ENCODE data around the gene NFE2L3. TPM values are rescaled to one million over a fixed set of nuclear protein-coding genes. Genes with fewer than 3 reads are reported as not detected.
"Not testable (repeated sequence)": the region's sequence is repeated elsewhere in the genome, so short reads cannot be mapped to it uniquely, and the experiment has no call there.

NFE2L3 gene
- total RNA-seq, 1 experiment from 2014 or later, result 12.4 TPM

DNA sequence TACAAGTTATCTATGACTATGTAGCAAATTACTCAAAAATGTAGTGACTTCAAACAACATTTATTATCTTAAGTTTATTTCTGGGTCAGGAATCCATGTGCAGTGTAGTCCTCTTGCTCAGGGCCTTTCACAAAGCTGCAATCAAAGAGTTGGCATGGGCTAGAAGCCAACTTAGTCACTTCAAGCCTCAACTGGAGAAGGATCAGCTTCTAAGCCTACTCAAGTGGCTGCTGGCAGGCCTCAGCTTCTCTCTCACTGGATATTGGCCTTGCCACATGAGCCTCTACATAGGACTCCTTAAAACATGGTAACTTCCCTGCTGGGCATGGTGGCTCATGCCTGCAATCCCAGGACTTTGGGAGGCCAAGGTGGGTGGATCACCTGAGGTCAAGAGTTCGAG, 5.0 kb upstream of the NFE2L3 start:
- DNase-seq (ENCODE audit: extremely low read depth, low read depth), result no peak

DNA sequence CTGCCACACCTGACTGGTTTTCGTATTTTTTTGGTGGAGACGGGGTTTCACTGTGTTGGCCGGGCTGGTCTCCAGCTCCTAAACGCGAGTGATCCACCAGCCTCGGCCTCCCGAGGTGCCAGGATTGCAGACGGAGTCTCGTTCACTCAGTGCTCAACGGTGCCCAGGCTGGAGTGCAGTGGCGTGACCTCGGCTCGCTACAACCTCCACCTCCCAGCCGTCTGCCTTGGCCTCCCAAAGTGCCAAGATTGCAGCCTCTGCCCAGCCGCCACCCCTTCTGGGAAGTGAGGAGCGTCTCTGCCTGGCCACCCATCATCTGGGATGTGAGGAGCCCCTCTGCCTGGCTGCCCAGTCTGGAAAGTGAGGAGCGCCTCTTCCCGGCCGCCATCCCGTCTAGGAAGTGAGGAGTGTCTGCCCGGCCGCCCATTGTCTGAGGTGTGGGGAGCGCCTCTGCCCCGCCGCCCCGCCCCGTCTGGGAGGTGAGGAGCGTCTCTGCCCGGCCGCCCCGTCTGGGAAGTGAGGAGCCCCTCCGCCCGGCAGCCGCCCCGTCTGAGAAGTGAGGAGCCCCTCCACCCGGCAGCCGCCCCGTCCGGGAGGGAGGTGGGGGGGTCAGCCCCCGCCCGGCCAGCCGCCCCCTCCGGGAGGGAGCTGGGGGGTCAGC, 4.2 kb upstream of the NFE2L3 start:
- DNase-seq (ENCODE audit: extremely low read depth, low read depth), result not testable (repeated sequence)

DNA sequence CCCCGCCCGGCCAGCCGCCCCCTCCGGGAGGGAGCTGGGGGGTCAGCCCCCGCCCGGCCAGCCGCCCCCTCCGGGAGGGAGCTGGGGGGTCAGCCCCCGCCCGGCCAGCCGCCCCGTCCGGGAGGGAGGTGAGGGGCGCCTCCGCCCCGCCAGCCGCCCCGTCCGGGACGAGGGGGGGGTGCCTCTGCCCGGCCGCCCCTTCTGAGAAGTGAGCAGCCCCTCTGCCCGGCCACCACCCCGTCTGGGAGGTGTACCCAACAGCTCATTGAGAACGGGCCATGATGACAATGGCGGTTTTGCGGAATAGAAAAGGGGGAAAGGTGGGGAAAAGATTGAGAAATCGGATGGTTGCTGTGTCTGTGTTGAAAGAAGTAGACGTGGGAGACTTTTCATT, 3.7 kb upstream of the NFE2L3 start:
- not testable (repeated sequence) for DNase-seq (ENCODE audit: extremely low read depth, low read depth)

- no peak for DNase-seq (ENCODE audit: extremely low read depth, low read depth)
Observed at GRCh38 chr7:26149391-26149977, 2.5 kb upstream of the NFE2L3 start.

- no peak for DNase-seq (ENCODE audit: extremely low read depth, low read depth)
Observed at GRCh38 chr7:26151096-26151495, 902 bp upstream of the NFE2L3 start.

DNA sequence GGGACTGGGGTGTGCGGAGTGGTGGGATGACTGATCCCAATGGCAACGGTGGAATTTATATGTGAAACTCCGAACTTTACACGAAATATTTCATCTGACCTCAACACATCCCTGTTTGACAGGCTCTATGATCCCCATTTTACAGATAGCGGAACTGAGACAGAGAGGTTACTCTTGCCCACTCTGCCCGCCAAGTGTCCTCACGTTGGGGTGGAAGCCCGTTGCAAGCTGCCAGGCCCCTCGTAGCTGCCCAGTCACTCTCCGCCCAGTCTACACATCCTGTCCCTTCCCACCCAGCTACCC, 397 bp upstream of the NFE2L3 start:
- no peak for DNase-seq (ENCODE audit: extremely low read depth, low read depth)

GRCh38 chr7:26152782-26153240, 813 bp downstream of the NFE2L3 start:
- DNase-seq (ENCODE audit: extremely low read depth, low read depth), result not testable (repeated sequence)

- no peak for DNase-seq (ENCODE audit: extremely low read depth, low read depth)
Observed at GRCh38 chr7:26153241-26153822, 1.3 kb downstream of the NFE2L3 start.

DNA sequence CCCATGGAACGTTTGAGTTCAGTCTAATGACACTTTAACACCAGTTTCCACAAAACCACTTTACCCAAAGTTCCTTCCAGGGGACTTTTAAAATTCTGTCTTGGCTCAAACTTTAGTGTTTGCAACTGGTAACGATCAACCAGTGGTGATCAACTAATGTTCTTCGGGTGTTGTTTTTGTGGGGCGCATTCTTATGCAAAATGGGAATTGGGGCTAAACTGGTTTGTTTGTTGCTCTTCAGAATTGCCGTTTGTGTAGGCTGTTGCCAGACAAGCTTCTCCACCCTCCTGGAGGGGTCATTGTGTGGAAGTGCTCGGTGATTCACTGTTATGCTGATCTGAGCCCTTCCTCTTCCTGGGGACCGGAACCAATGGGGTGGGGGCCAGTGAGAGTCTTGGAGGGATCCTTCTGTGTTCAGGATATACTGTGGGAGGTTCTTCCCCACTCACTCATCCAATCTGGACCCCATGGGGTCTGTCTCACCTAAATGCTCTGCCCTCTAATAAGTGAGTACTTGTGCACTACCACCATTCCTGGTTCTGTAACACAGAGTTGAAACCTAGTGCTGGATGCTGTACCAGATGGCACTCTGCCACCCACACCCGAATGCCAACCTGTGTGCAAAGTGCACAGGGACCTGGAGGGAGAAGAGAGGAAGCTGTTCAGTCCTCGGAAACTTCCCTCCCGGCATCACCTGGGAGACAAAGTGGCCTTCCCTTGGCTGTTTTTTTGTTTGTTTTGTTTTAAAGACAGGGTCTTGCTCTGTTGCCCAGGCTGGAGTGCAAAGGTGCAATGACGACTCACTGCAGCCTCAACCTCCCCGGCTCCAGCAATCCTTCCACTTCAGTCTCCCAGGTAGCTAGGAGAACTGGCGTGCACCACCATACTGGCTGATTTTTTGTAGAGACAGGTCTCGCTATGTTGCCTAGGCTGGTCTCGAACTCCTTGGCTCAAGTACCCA, 2.1 kb downstream of the NFE2L3 start:
- DNase-seq (ENCODE audit: extremely low read depth, low read depth), result no peak

DNA sequence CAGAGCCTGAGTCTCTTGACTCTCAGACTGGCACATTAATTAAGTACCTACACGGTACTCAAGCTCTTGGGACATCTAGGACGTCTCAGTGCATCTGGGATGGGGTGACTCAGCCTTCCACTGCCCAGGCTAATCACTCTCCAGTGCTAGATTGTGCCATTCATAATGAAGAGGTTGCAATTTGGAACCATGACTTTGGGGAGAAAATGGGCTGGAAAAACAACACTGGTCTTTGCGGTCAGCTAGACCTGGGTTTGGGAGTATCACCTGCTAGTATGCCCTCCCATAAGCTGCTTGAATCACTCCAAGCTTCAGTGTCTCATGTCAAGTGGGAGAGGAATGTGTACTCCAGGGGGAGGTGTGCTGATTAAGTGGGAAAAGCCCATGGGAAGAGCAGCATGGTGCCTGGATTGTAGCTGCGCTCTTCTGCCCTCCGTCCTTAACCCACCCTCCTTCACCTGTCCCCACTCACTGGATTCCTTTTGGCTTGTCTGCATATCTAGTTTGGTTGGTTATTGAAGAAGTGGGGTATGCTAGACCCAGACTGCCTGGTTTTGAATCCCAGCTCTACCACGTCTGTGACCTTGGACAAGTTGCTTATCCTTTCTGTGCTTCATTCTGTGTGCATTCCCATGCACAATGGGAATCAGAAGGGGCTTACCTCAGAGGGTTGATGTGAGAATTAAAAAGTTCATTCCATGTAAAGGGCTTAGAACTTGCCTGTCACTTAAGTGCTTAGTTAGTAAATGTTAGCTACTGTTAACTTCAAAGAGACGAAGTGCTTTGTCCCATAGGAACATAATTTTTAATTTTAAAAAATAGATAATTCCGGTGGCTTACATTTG, 3.8 kb downstream of the NFE2L3 start:
- no peak for DNase-seq (ENCODE audit: extremely low read depth, low read depth)

GRCh38 chr7:26156451-26157420, 4.7 kb downstream of the NFE2L3 start:
- DNase-seq (ENCODE audit: extremely low read depth, low read depth), result no peak

- no peak for DNase-seq (ENCODE audit: extremely low read depth, low read depth)
Observed at GRCh38 chr7:26157520-26158105, 5.6 kb downstream of the NFE2L3 start.

GRCh38 chr7:26159243-26159642, 7.2 kb downstream of the NFE2L3 start:
- DNase-seq (ENCODE audit: extremely low read depth, low read depth), result no peak

DNA sequence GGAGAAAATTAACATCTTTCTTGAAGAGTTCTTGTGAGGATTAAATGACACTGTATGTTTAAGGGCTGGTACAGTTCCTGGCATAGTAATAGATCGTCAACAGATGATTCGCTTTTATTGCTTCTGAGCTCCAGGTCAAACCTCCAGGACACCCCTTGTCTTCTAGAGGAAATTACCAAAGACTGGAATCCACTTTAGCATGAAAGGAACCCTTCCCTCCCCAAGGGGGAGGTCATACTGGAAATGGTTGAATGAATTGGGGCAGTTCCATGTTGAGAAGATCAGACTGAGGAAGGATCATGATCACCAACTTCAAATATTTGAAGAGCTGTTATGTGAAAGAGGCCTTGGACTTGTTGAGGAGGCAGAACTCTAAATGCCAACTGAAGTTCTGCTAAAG, 8.9 kb downstream of the NFE2L3 start:
- DNase-seq (ENCODE audit: extremely low read depth, low read depth), result no peak

GRCh38 chr7:26162431-26162830, 10.4 kb downstream of the NFE2L3 start:
- no peak for DNase-seq (ENCODE audit: extremely low read depth, low read depth)

DNA sequence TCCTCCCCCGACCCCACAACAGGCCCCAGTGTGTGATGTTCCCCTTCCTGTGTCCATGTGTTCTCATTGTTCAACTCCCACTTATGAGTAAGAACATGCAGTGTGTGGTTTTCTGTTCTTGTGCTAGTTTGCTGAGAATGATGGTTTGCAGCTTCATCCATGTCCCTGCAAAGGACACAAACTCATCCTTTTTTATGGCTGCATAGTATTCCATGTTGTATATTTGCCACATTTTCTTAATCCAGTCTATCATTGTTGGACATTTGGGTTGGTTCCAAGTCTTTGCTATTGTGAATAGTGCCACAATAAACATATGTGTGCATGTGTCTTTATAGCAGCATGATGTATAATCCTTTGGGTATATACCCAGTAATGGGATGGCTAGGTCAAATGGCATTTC, 11.8 kb downstream of the NFE2L3 start:
- not testable (repeated sequence) for DNase-seq (ENCODE audit: extremely low read depth, low read depth)

DNA sequence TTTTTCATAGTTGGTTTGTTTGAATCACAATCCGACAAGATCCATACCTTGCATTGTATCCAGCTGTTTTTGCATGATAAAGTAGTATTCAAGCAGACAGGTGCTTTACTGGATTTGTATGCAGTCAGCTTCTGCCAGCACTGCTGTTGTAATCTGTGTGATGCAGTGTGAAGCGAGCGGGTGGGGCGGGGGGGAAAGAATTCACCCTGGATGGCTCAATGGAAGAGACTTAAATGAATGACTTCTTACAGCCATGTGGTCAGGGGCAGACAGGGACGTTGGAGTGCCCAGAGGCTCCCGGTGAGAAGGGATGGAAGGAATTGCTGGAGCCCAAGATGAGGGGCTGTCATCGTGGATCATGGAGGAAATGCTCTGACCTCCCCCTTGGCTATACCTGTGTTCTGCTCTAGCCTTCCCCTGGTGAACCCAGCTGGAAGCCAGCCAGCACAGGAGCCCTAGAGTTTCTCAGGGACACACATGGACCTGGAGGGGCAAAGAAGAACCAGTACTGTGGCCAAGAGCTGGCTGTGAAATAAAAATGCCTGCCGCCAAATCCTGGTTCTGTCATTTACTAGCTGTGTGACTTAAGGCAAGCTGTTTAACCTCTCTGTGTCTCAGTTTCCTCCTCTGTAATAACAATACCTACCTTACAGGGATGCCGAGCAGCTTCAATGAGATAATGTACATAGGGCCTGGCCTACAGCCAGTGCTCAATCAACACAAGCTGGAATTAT, 14.1 kb downstream of the NFE2L3 start:
- DNase-seq (ENCODE audit: extremely low read depth, low read depth), result no peak

DNA sequence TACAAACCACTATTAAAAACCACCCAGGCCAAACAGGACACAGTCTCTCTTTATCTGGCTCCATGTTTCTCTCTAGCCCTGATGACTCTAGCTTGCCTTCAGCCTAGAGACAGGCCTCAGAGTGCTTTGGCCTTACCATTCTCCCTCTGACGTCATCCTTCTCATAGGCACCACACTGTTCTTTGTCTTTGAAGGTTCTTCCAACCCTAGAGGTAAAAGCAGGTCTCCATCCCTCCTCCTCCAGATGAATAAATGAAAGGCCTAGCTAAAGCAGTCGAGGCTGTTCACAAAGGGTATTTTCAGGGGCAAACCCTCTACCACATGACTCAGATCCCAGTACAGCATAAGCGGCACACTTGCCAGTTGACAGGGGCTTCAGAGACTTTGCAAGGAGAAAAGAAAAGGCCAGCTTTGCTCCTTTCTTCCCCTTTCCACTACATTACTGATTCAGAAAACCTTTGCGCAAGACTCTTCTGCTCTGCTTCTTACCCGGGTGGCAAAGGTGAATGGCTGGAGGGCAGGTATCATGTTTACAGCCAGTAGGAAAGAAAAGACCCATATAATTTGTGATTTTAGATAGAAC, 14.8 kb downstream of the NFE2L3 start:
- DNase-seq (ENCODE audit: extremely low read depth, low read depth), result no peak

Data from NCI-H460 (cell line).